ENCODE measurements around the gene ZNF662. TPM values are rescaled to one million over a fixed set of nuclear protein-coding genes. Genes with fewer than 3 reads are reported as not detected.

The ZNF662 gene
- total RNA-seq, 4 donors from 2014 or later: 4.9 to 9.5 (median 7.9) TPM

- TF ChIP-seq CTCF (IDR thresholded peaks at IDR 0.05; ENCODE audit: low read depth): no peak
These were observed 57.3 kb downstream of the ZNF662 start for GRCh38 chr3:42963269-42963668.

GRCh38 chr3:42964266-42964665, 58.3 kb downstream of the ZNF662 start:
- TF ChIP-seq CTCF (IDR thresholded peaks at IDR 0.05; ENCODE audit: low read depth): no peak

Other genes starting within 250 kb of the ZNF662 start
- gene KLHL40, start 220.6 kb upstream of the ZNF662 start, total RNA-seq: not detected
- gene HHATL, start 203.3 kb upstream of the ZNF662 start, total RNA-seq: under 1 TPM in 1 of 4 donors, not detected in 3; 0.17 TPM
- gene CCDC13, start 132.9 kb upstream of the ZNF662 start, total RNA-seq: 1 to 10 TPM in 3 of 4 donors, not detected in 1; 2.9 to 6.6 (median 3.3) TPM
- gene HIGD1A, start 101.7 kb upstream of the ZNF662 start, total RNA-seq: 100 to 1,000 TPM; 115 to 236 (median 161) TPM
- gene ACKR2, start 96.7 kb upstream of the ZNF662 start, total RNA-seq: 10 to 100 TPM in 2 of 4 donors, 1 to 10 TPM in 2; 7.3 to 22.7 (median 11.2) TPM
- gene CYP8B1, start 30.3 kb upstream of the ZNF662 start, total RNA-seq: not detected
- gene GASK1A, start 73.2 kb downstream of the ZNF662 start, total RNA-seq: 10 to 100 TPM in 2 of 4 donors, 1 to 10 TPM in 2; 3.6 to 16.5 (median 7.9) TPM
- gene POMGNT2, start 199.9 kb downstream of the ZNF662 start, total RNA-seq: 10 to 100 TPM in 2 of 4 donors, 1 to 10 TPM in 2; 6.8 to 16.3 (median 11.6) TPM